Panc1 (cell line): ENCODE results near the gene CEP68.

Experiments
- POLR2AphosphoS5 ChIP-seq: IDR thresholded peaks from 2 replicates; pipeline ENCODE4 v1.6.1; 2012; ENCODE audit warnings: mild to moderate bottlenecking, low read depth, low read length, moderate library complexity
- SIN3A ChIP-seq: IDR thresholded peaks from 2 replicates; pipeline ENCODE4 v1.6.1; 2012; ENCODE audit warnings: low read depth, mild to moderate bottlenecking, low read length, moderate library complexity, borderline replicate concordance; ENCODE audit not compliant: insufficient read depth
- TCF7L2 ChIP-seq: IDR thresholded peaks from 2 replicates; pipeline ENCODE4 v1.6.1; 2011; ENCODE audit warnings: mild to moderate bottlenecking, low read depth, low read length, inconsistent platforms
- TF ChIP-seq, protein P1 (sequence below): fragments of 450-650 bp; IDR thresholded peaks from 2 replicates; pipeline ENCODE4 v1.5.1; 2017; ENCODE audit warnings: mild to moderate bottlenecking
- TF ChIP-seq, protein P2 (sequence below), 2 experiments: IDR thresholded peaks; 2 replicates each; pipeline ENCODE4 v1.6.1; 2011 to 2012; ENCODE audit warnings: low read depth in 2 of 2, control low read depth in 1 of 2, low read length in 1 of 2, mild to moderate bottlenecking in 1 of 2, moderate library complexity in 1 of 2; ENCODE audit not compliant: insufficient read depth in 1 of 2

DNA sequence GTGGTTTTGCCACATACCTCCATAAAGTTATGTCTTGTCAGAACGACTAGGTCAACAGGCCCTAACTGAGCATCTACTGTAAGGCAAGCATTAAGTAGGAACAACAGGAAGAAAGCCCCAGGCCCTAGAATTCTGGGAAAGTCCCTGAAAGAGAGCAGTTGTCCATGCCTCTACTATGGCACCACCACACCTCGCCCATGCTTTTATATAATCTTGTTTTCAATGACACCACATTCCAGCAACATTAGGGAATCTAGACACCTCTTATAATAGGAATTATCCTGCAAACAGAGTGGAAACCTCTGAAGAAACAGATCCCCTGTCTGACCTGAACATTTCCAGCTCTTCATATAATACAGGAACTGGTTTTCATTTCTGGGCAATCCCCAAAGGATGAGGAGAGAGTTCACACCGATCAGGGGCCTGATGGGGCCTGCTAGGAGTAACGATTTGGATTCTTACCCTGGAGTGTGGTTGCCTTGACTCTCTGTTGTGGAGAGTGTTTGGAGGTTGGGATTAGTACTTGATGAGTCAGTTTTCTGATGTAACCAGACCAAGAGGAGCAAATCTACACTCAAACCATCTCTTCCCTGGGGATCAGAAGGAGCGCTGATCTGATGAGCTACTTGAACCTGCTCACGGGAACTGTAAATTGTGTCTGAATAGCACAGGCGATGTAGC lies 31.9 kb upstream of the CEP68 start:
- TF ChIP-seq, protein P1, sequence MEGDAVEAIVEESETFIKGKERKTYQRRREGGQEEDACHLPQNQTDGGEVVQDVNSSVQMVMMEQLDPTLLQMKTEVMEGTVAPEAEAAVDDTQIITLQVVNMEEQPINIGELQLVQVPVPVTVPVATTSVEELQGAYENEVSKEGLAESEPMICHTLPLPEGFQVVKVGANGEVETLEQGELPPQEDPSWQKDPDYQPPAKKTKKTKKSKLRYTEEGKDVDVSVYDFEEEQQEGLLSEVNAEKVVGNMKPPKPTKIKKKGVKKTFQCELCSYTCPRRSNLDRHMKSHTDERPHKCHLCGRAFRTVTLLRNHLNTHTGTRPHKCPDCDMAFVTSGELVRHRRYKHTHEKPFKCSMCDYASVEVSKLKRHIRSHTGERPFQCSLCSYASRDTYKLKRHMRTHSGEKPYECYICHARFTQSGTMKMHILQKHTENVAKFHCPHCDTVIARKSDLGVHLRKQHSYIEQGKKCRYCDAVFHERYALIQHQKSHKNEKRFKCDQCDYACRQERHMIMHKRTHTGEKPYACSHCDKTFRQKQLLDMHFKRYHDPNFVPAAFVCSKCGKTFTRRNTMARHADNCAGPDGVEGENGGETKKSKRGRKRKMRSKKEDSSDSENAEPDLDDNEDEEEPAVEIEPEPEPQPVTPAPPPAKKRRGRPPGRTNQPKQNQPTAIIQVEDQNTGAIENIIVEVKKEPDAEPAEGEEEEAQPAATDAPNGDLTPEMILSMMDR: no peak
- TF ChIP-seq TCF7L2: no peak
- no peak for TF ChIP-seq POLR2AphosphoS5
- no peak for TF ChIP-seq SIN3A
- TF ChIP-seq, protein P2, sequence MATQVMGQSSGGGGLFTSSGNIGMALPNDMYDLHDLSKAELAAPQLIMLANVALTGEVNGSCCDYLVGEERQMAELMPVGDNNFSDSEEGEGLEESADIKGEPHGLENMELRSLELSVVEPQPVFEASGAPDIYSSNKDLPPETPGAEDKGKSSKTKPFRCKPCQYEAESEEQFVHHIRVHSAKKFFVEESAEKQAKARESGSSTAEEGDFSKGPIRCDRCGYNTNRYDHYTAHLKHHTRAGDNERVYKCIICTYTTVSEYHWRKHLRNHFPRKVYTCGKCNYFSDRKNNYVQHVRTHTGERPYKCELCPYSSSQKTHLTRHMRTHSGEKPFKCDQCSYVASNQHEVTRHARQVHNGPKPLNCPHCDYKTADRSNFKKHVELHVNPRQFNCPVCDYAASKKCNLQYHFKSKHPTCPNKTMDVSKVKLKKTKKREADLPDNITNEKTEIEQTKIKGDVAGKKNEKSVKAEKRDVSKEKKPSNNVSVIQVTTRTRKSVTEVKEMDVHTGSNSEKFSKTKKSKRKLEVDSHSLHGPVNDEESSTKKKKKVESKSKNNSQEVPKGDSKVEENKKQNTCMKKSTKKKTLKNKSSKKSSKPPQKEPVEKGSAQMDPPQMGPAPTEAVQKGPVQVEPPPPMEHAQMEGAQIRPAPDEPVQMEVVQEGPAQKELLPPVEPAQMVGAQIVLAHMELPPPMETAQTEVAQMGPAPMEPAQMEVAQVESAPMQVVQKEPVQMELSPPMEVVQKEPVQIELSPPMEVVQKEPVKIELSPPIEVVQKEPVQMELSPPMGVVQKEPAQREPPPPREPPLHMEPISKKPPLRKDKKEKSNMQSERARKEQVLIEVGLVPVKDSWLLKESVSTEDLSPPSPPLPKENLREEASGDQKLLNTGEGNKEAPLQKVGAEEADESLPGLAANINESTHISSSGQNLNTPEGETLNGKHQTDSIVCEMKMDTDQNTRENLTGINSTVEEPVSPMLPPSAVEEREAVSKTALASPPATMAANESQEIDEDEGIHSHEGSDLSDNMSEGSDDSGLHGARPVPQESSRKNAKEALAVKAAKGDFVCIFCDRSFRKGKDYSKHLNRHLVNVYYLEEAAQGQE (IDR thresholded peaks at IDR 0.05; ENCODE audit: insufficient read depth in 1 of 2, low read depth in 2 of 2, low read length in 1 of 2): no peak
